CD14-positive monocyte (primary cell): ENCODE data around the gene KRTAP19-6. TPM values are rescaled to one million over a fixed set of nuclear protein-coding genes. Genes with fewer than 3 reads are reported as not detected.

Experiments used
- DNase-seq, 3 donors: peaks; one replicate each; pipeline ENCODE4 v3.0.0-alpha.2; 2011 to 2022
- H2AFZ ChIP-seq: 2 replicates; pipeline ENCODE4 v1.6.0; 2012; ENCODE audit warnings: mild to moderate bottlenecking, low read depth, low read length, inconsistent platforms; ENCODE audit not compliant: insufficient read depth, poor library complexity, severe bottlenecking
- H3K27ac ChIP-seq, 2 donors: 1 replicate in 1 of 2; 2 replicates in 1 of 2; pipeline ENCODE4 v1.5.1; 2012 to 2013; ENCODE audit warnings: low read length in 2 of 2, control low read depth in 1 of 2, inconsistent platforms in 1 of 2, low read depth in 1 of 2, mild to moderate bottlenecking in 1 of 2
- H3K27me3 ChIP-seq, 2 donors: one replicate each; pipeline versions ENCODE4 v1.6.0 to v1.6.1; 2011 to 2013; ENCODE audit warnings: low read length in 2 of 2; ENCODE audit not compliant: control insufficient read depth in 2 of 2, insufficient read depth in 2 of 2
- H3K36me3 ChIP-seq, 2 donors: replicated peaks in 1 of 2; 1 replicate in 1 of 2; 2 replicates in 1 of 2; pipeline versions ENCODE4 v1.5.1 to v1.6.1; 2012 to 2013; ENCODE audit warnings: low read length in 2 of 2, control low read depth in 1 of 2, inconsistent platforms in 1 of 2, mild to moderate bottlenecking in 1 of 2; ENCODE audit not compliant: insufficient read depth in 2 of 2, control insufficient read depth in 1 of 2
- H3K4me1 ChIP-seq, 2 donors: 1 replicate in 1 of 2; 2 replicates in 1 of 2; pipeline versions ENCODE4 v1.5.1 to v1.6.1; 2012 to 2013; ENCODE audit warnings: low read length in 2 of 2, control low read depth in 1 of 2, inconsistent platforms in 1 of 2, mild to moderate bottlenecking in 1 of 2, moderate library complexity in 1 of 2; ENCODE audit not compliant: insufficient read depth in 2 of 2, control insufficient read depth in 1 of 2
- H3K4me2 ChIP-seq: replicated peaks from 2 replicates; pipeline ENCODE3; 2012; ENCODE audit warnings: low read length, moderate library complexity, mild to moderate bottlenecking; ENCODE audit not compliant: poor library complexity, severe bottlenecking; ENCODE audit errors: extremely low read depth
- H3K4me3 ChIP-seq, 3 experiments: fragments of 200-600 bp in 1 of 3; sonication (generic) in 1 of 3; replicated peaks in 1 of 3; 1 replicate in 2 of 3; 2 replicates in 1 of 3; pipeline ENCODE4 v1.5.1; 2011 to 2013; ENCODE audit warnings: low read length in 3 of 3, mild to moderate bottlenecking in 3 of 3, control low read depth in 2 of 3, low read depth in 2 of 3, inconsistent platforms in 1 of 3, moderate library complexity in 1 of 3
- H3K79me2 ChIP-seq: 2 replicates; pipeline ENCODE4 v1.6.0; 2012; ENCODE audit warnings: mild to moderate bottlenecking, control low read depth, inconsistent platforms, low read length, moderate library complexity; ENCODE audit not compliant: insufficient read depth
- H3K9ac ChIP-seq: 2 replicates; pipeline ENCODE4 v1.6.0; 2017; ENCODE audit warnings: low read length, mild to moderate bottlenecking; ENCODE audit not compliant: insufficient read depth, poor library complexity, severe bottlenecking
- H3K9me3 ChIP-seq, 2 donors: replicated peaks in 1 of 2; 1 replicate in 1 of 2; 2 replicates in 1 of 2; pipeline versions ENCODE4 v1.5.1 to v1.6.1; 2012 to 2013; ENCODE audit warnings: low read length in 2 of 2, control low read depth in 1 of 2; ENCODE audit not compliant: control insufficient read depth in 1 of 2, insufficient read depth in 1 of 2
- H4K20me1 ChIP-seq: 2 replicates; pipeline ENCODE4 v1.6.0; 2012; ENCODE audit warnings: mild to moderate bottlenecking, low read length, control low read depth, moderate library complexity; ENCODE audit not compliant: insufficient read depth
- H3K27ac Mint-ChIP-seq, 7 donors: one replicate each; pipeline ENCODE4 v1.8.0; 2020; ENCODE audit warnings: mild to moderate bottlenecking in 7 of 7, mixed read lengths in 7 of 7, moderate library complexity in 6 of 7, inconsistent platforms in 2 of 7
- H3K27me3 Mint-ChIP-seq, 3 donors: one replicate each; pipeline ENCODE4 v1.8.0; 2021 to 2022; ENCODE audit warnings: low read depth in 3 of 3, mild to moderate bottlenecking in 3 of 3, mixed read lengths in 3 of 3, moderate library complexity in 3 of 3, inconsistent platforms in 1 of 3
- H3K36me3 Mint-ChIP-seq, 2 donors: one replicate each; pipeline ENCODE4 v1.8.0; 2020; ENCODE audit warnings: mixed read lengths in 2 of 2, inconsistent platforms in 1 of 2, mild to moderate bottlenecking in 1 of 2
- H3K4me1 Mint-ChIP-seq: one replicate; pipeline ENCODE4 v1.8.0; 2020; ENCODE audit warnings: mild to moderate bottlenecking, mixed read lengths
- H3K4me3 Mint-ChIP-seq, 2 donors: one replicate each; pipeline ENCODE4 v1.8.0; 2020; ENCODE audit warnings: mild to moderate bottlenecking in 2 of 2, mixed read lengths in 2 of 2, moderate library complexity in 1 of 2
- H3K9me3 Mint-ChIP-seq, 7 donors: one replicate each; pipeline ENCODE4 v1.8.0; 2020 to 2022; ENCODE audit warnings: mixed read lengths in 7 of 7, mild to moderate bottlenecking in 6 of 7, moderate library complexity in 6 of 7, inconsistent platforms in 2 of 7
- WGBS: methylation state at CpG from one replicate; pipeline ENCODE4 v1.1.5; 2013; ENCODE audit warnings: missing lambda C conversion rate; ENCODE audit not compliant: insufficient coverage; 5-methylcytosine and 5-hydroxymethylcytosine counted together
- intact Hi-C, 2 donors: fragments of 100-400 bp; cut with micrococcal nuclease; formaldehyde crosslinking; loops; one replicate each; pipeline versions ENCODE4 v1.15.0 to v1.15.1; 2023
- polyA plus RNA-seq, 3 donors: library from polyadenylated mRNA; depleted of rRNA in 1 of 3; unstranded in 2 of 3; stranded (reverse) in 1 of 3; fragments of 300-500 nt in 2 of 3; fragments of >200 nt in 1 of 3; fragmentation: Illumina TruSeq in 2 of 3; gene quantifications; 1 replicate in 2 of 3; 2 replicates in 1 of 3; pipeline ENCODE4 v1.2.3, GENCODE V29; 2012 to 2021
- TF ChIP-seq, protein P1 (sequence below): fragments of 200-600 bp; IDR thresholded peaks from one replicate; pipeline ENCODE4 v1.8.0; 2022; ENCODE audit warnings: antibody characterized with exemption, mild to moderate bottlenecking

The KRTAP19-6 gene
- polyA plus RNA-seq, 3 donors: not detected

DNA sequence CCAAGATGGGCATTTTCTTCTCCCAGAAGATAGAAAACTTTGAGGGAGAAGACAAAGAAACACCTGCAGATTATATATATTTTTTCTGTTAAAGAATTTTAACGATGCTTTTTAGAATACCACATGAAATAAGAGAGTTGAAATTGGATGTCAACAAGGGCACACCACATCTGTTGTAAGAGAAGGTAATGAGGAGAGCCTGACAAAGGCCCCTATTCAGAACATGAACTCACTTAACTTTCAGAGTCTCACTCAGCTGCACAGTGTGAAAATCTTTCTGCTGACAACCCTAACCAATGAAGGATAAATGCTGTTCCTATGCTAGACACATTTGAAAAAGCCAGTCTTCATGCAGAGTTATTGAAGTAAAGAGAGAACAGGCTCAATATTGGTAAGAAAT, 41.2 kb upstream of the KRTAP19-6 start:
- Histone ChIP-seq H3K79me2 (no peaks in the 10 kb centered on the region), H4K20me1 (no peaks in the 10 kb centered on the region), H2AFZ (no peak overlapping the region), H3K4me1 (no peaks in the 10 kb centered on the region), H3K9ac (no peak overlapping the region), H3K4me3 (no peak overlapping the region), H3K27me3 (no peaks in the 10 kb centered on the region), H3K36me3 (no peaks in the 10 kb centered on the region), H3K4me2 (no peak overlapping the region), H3K27ac (no peak overlapping the region), H3K9me3 (peaks cover 3 to 8% of the 10 kb centered on the region in 2 donors)
- DNase-seq: no peak
- no peaks in the 10 kb centered on the region for H3K27me3 Mint-ChIP-seq
- intact Hi-C loops: no loop called here
- H3K27ac Mint-ChIP-seq: no peak overlapping the region
- no peak overlapping the region for H3K4me3 Mint-ChIP-seq
- H3K36me3 Mint-ChIP-seq: no peaks in the 10 kb centered on the region
- TF ChIP-seq, protein P1, sequence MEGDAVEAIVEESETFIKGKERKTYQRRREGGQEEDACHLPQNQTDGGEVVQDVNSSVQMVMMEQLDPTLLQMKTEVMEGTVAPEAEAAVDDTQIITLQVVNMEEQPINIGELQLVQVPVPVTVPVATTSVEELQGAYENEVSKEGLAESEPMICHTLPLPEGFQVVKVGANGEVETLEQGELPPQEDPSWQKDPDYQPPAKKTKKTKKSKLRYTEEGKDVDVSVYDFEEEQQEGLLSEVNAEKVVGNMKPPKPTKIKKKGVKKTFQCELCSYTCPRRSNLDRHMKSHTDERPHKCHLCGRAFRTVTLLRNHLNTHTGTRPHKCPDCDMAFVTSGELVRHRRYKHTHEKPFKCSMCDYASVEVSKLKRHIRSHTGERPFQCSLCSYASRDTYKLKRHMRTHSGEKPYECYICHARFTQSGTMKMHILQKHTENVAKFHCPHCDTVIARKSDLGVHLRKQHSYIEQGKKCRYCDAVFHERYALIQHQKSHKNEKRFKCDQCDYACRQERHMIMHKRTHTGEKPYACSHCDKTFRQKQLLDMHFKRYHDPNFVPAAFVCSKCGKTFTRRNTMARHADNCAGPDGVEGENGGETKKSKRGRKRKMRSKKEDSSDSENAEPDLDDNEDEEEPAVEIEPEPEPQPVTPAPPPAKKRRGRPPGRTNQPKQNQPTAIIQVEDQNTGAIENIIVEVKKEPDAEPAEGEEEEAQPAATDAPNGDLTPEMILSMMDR: no peak
- no CpG with 5 or more reads among the region's 1 CpG for WGBS
- no peaks in the 10 kb centered on the region for H3K4me1 Mint-ChIP-seq
- H3K9me3 Mint-ChIP-seq: peaks cover 0 to 8% (median 2%) of the 10 kb centered on the region in 7 donors

DNA sequence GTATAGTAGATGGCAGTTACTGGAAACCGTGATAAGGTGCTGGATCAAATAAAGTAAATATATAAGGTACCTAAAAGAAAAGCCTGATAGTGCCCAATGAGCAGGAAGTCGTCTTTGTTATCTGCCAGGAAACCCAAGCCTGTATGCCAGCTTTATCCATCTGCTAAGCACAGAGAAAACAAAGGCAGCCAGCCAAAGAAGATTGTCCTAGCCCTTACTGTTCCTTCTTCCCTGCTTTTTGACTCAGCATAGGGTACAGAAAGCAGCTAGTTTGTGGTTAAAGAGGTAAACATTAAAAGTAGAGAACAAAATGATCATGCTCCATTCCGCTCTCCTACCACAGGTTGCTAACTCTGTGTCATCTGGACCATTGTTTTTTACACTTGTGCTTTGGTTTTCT, 38.5 kb upstream of the KRTAP19-6 start:
- no peaks in the 10 kb centered on the region for H3K4me1 Mint-ChIP-seq
- no peaks in the 10 kb centered on the region for H3K27me3 Mint-ChIP-seq
- 33% methylated on average over 1 of the region's 3 CpGs for WGBS
- H3K27ac Mint-ChIP-seq: no peak overlapping the region
- H3K9ac ChIP-seq: no peak overlapping the region
- no peak for DNase-seq
- no peaks in the 10 kb centered on the region for H3K79me2 ChIP-seq
- H3K27ac ChIP-seq: no peak overlapping the region
- H2AFZ ChIP-seq: no peak overlapping the region
- TF ChIP-seq, protein P1: no peak
- intact Hi-C loops: no loop called here
- no peak overlapping the region for H3K4me2 ChIP-seq
- no peaks in the 10 kb centered on the region for H3K4me1 ChIP-seq
- H4K20me1 ChIP-seq: no peaks in the 10 kb centered on the region
- H3K36me3 ChIP-seq: no peaks in the 10 kb centered on the region
- peaks cover 0 to 10% (median 3%) of the 10 kb centered on the region in 7 donors for H3K9me3 Mint-ChIP-seq
- H3K9me3 ChIP-seq: peaks cover 3 to 14% of the 10 kb centered on the region in 2 donors
- H3K27me3 ChIP-seq: no peaks in the 10 kb centered on the region
- no peak overlapping the region for H3K4me3 ChIP-seq
- H3K36me3 Mint-ChIP-seq: no peaks in the 10 kb centered on the region
- no peak overlapping the region for H3K4me3 Mint-ChIP-seq
